GM21381 (cell line): ENCODE data around the gene HABP2.

ENCODE experiments used
- ATAC-seq: cut with Tn5 transposase; IDR thresholded peaks from one replicate; pipeline ENCODE4 v1.9.1; 2021; ENCODE audit warnings: mild to moderate bottlenecking, moderate library complexity; ENCODE audit not compliant: unreplicated experiment

HABP2 gene

GRCh38 chr10:113554214-113554613, 1.4 kb downstream of the HABP2 start:
- no peak for ATAC-seq

- ATAC-seq: no peak
Observed at GRCh38 chr10:113555245-113555644, 2.4 kb downstream of the HABP2 start.

GRCh38 chr10:113555751-113556150, 2.9 kb downstream of the HABP2 start:
- ATAC-seq: no peak

GRCh38 chr10:113557424-113557862, 4.6 kb downstream of the HABP2 start:
- no peak for ATAC-seq

- ATAC-seq: no peak
Observed at GRCh38 chr10:113557903-113558321, 5.1 kb downstream of the HABP2 start.

GRCh38 chr10:113560071-113560470, 7.2 kb downstream of the HABP2 start:
- ATAC-seq: no peak

GRCh38 chr10:113561214-113561613, 8.4 kb downstream of the HABP2 start:
- ATAC-seq: no peak

- ATAC-seq: no peak
Observed at GRCh38 chr10:113562069-113562468, 9.2 kb downstream of the HABP2 start.

GRCh38 chr10:113562704-113563103, 9.9 kb downstream of the HABP2 start:
- no peak for ATAC-seq

GRCh38 chr10:113563306-113564088, 10.6 kb downstream of the HABP2 start:
- peak; percentile 95 for ATAC-seq

- ATAC-seq: no peak
Observed at GRCh38 chr10:113565364-113565763, 12.5 kb downstream of the HABP2 start.

- ATAC-seq: no peak
Observed at GRCh38 chr10:113566888-113567287, 14.0 kb downstream of the HABP2 start.

GRCh38 chr10:113569576-113569975, 16.7 kb downstream of the HABP2 start:
- ATAC-seq: no peak

- ATAC-seq: no peak
Observed at GRCh38 chr10:113572520-113573290, 19.9 kb downstream of the HABP2 start.

GRCh38 chr10:113573368-113573767, 20.5 kb downstream of the HABP2 start:
- no peak for ATAC-seq

GRCh38 chr10:113576852-113577251, 24.0 kb downstream of the HABP2 start:
- no peak for ATAC-seq

- no peak for ATAC-seq
Observed at GRCh38 chr10:113578773-113579172, 25.9 kb downstream of the HABP2 start.

- ATAC-seq: no peak
Observed at GRCh38 chr10:113581092-113581491, 28.2 kb downstream of the HABP2 start.

- no peak for ATAC-seq
Observed at GRCh38 chr10:113583571-113583970, 30.7 kb downstream of the HABP2 start.

GRCh38 chr10:113585949-113586348, 33.1 kb downstream of the HABP2 start:
- no peak for ATAC-seq

GRCh38 chr10:113589201-113589770, 36.4 kb downstream of the HABP2 start:
- no peak for ATAC-seq

- ATAC-seq: no peak
Observed at GRCh38 chr10:113590581-113590980, 37.7 kb downstream of the HABP2 start.
